ENCODE results near the gene ZNF202. TPM values are rescaled to one million over a fixed set of nuclear protein-coding genes. Genes with fewer than 3 reads are reported as not detected.
"Not testable (repeated sequence)": the region's sequence is repeated elsewhere in the genome, so short reads cannot be mapped to it uniquely, and the experiment has no call there.

ZNF202 gene
- total RNA-seq, 4 donors from 2014 or later = 3.6 to 10.4 (median 6.4) TPM

DNA sequence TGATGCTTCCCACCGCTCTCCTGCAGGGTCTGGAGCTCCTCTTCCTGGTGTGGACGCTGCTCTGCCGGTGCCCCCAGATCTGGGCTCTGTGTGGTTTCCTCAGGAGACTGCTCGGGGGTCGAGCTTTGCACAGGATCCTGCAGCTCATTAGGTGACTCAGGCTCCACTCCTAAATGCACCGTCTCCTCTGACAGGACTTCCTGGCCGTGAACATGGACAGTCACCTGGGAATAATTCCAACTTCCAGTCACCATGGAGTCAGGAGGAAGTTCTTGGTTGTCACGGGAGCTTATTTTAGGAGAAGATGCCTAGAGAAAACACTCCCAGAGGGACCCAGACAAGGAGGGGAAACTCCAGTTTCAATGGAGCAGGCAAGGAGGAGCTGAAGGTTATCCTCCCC lies 11.9 kb downstream of the ZNF202 start:
- Histone ChIP-seq H3K27me3 (no peaks in the 10 kb centered on the region), H3K27ac (no peak overlapping the region), H3K9me3 (peaks cover 0 to 23% (median 0%) of the 10 kb centered on the region in 3 donors), H3K4me3 (no peak overlapping the region), H3K4me1 (no peaks in the 10 kb centered on the region), H3K36me3 (peaks cover 4 to 86% of the 10 kb centered on the region in 2 donors)
- TF ChIP-seq EP300 (IDR thresholded peaks at IDR 0.05) = no peak
- no peak for TF ChIP-seq POLR2A (IDR thresholded peaks at IDR 0.05)
- no peak for TF ChIP-seq POLR2AphosphoS5 (IDR thresholded peaks at IDR 0.05)
- TF ChIP-seq, protein P1, sequence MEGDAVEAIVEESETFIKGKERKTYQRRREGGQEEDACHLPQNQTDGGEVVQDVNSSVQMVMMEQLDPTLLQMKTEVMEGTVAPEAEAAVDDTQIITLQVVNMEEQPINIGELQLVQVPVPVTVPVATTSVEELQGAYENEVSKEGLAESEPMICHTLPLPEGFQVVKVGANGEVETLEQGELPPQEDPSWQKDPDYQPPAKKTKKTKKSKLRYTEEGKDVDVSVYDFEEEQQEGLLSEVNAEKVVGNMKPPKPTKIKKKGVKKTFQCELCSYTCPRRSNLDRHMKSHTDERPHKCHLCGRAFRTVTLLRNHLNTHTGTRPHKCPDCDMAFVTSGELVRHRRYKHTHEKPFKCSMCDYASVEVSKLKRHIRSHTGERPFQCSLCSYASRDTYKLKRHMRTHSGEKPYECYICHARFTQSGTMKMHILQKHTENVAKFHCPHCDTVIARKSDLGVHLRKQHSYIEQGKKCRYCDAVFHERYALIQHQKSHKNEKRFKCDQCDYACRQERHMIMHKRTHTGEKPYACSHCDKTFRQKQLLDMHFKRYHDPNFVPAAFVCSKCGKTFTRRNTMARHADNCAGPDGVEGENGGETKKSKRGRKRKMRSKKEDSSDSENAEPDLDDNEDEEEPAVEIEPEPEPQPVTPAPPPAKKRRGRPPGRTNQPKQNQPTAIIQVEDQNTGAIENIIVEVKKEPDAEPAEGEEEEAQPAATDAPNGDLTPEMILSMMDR (IDR thresholded peaks at IDR 0.05) = no peak
- ATAC-seq = no peak
- WGBS, 2 donors (ENCODE audit: low coverage in 1 of 2) = no CpG with 5 or more reads among the region's 8 CpGs

- H3K4me1 ChIP-seq = no peaks in the 10 kb centered on the region
- H3K9me3 ChIP-seq = peaks cover 0 to 23% (median 0%) of the 10 kb centered on the region in 3 donors
- no peak for ATAC-seq
- peaks cover 4 to 73% of the 10 kb centered on the region in 2 donors for H3K36me3 ChIP-seq
- TF ChIP-seq, protein P1 (IDR thresholded peaks at IDR 0.05) = no peak
- TF ChIP-seq POLR2A (IDR thresholded peaks at IDR 0.05) = no peak
- H3K4me3 ChIP-seq = no peak overlapping the region
- no peaks in the 10 kb centered on the region for H3K27me3 ChIP-seq
- no peak overlapping the region for H3K27ac ChIP-seq
- WGBS, 2 donors (ENCODE audit: low coverage in 1 of 2) = 94 to 96% methylated on average over 6 to 9 of the region's 23 CpGs
Measured at GRCh38 chr11:123725995-123726655, 15.3 kb downstream of the ZNF202 start.

- no peak overlapping the region for H3K4me3 ChIP-seq
- no peaks in the 10 kb centered on the region for H3K4me1 ChIP-seq
- H3K27me3 ChIP-seq = peaks cover 16% of the 10 kb centered on the region
- no peak for ATAC-seq
- WGBS, 2 donors (ENCODE audit: low coverage in 1 of 2) = 33 to 45% methylated on average over 1 of the region's 1 CpG
- H3K36me3 ChIP-seq = peaks cover 0 to 7% of the 10 kb centered on the region in 2 donors
- H3K27ac ChIP-seq = no peak overlapping the region
- no peaks in the 10 kb centered on the region for H3K9me3 ChIP-seq
- TF ChIP-seq POLR2AphosphoS5 (IDR thresholded peaks at IDR 0.05) (no peak), EP300 (IDR thresholded peaks at IDR 0.05) (no peak), POLR2A (IDR thresholded peaks at IDR 0.05) (no peak)
- TF ChIP-seq, protein P1 (IDR thresholded peaks at IDR 0.05) = no peak
Measured at GRCh38 chr11:123719452-123719851, 22.0 kb downstream of the ZNF202 start.

GRCh38 chr11:123718469-123718868 lies 23.0 kb downstream of the ZNF202 start:
- Histone ChIP-seq H3K27ac (no peak overlapping the region), H3K9me3 (no peaks in the 10 kb centered on the region), H3K36me3 (no peaks in the 10 kb centered on the region), H3K4me3 (no peak overlapping the region), H3K27me3 (peaks cover 16% of the 10 kb centered on the region), H3K4me1 (no peaks in the 10 kb centered on the region)
- no peak for ATAC-seq
- WGBS, 2 donors (ENCODE audit: low coverage in 1 of 2) = 96% methylated on average over 3 to 4 of the region's 4 CpGs
- TF ChIP-seq EP300 (IDR thresholded peaks at IDR 0.05) (no peak), POLR2A (IDR thresholded peaks at IDR 0.05) (no peak)

DNA sequence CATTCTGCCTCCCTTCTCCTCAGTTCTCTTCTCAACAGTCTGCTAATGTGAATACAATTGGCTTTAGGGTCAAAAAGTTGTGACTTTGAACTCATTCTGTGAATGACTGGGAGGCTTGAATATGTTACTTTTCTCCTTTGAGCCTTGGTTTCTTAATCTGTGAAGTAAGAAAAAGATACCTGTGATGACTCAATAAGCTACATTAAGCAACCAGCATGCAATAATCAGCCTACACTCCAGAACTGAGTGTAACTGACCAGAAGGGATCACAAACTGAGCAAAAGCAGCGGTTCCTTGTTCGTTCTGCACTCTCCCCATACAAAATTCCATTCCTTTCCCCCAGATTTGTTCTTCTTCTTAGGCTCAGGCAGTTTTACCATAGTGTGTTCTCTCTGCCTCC lies 23.4 kb downstream of the ZNF202 start:
- Histone ChIP-seq H3K4me1 (no peaks in the 10 kb centered on the region), H3K27ac (no peak overlapping the region), H3K36me3 (no peaks in the 10 kb centered on the region), H3K4me3 (no peak overlapping the region), H3K9me3 (no peaks in the 10 kb centered on the region), H3K27me3 (peaks cover 16% of the 10 kb centered on the region)
- 57 to 84% methylated on average over 1 to 2 of the region's 2 CpGs for WGBS, 2 donors (ENCODE audit: low coverage in 1 of 2)
- TF ChIP-seq POLR2A (IDR thresholded peaks at IDR 0.05) = no peak
- TF ChIP-seq, protein P1 (IDR thresholded peaks at IDR 0.05) = no peak
- TF ChIP-seq EP300 (IDR thresholded peaks at IDR 0.05) = no peak
- TF ChIP-seq POLR2AphosphoS5 (IDR thresholded peaks at IDR 0.05) = no peak
- no peak for ATAC-seq

GRCh38 chr11:123712627-123713026 lies 28.8 kb downstream of the ZNF202 start:
- WGBS, 2 donors (ENCODE audit: low coverage in 1 of 2) = 72 to 83% methylated on average over 3 of the region's 3 CpGs
- not testable (repeated sequence) for H3K4me1 ChIP-seq, ATAC-seq, H3K36me3 ChIP-seq, H3K27ac ChIP-seq, H3K9me3 ChIP-seq, H3K4me3 ChIP-seq
- peaks cover 35% of the 10 kb centered on the region for H3K27me3 ChIP-seq

Data from gastroesophageal sphincter (tissue), 4 donors.